ENCODE results near the gene MFF. TPM values are rescaled to one million over a fixed set of nuclear protein-coding genes. Genes with fewer than 3 reads are reported as not detected.

MFF gene
- total and polyA plus RNA-seq, 2 donors (not counting 3 experiments of a cell fraction or from before 2014, with no cell fraction given), result 36.3 to 65.1 TPM

DNA sequence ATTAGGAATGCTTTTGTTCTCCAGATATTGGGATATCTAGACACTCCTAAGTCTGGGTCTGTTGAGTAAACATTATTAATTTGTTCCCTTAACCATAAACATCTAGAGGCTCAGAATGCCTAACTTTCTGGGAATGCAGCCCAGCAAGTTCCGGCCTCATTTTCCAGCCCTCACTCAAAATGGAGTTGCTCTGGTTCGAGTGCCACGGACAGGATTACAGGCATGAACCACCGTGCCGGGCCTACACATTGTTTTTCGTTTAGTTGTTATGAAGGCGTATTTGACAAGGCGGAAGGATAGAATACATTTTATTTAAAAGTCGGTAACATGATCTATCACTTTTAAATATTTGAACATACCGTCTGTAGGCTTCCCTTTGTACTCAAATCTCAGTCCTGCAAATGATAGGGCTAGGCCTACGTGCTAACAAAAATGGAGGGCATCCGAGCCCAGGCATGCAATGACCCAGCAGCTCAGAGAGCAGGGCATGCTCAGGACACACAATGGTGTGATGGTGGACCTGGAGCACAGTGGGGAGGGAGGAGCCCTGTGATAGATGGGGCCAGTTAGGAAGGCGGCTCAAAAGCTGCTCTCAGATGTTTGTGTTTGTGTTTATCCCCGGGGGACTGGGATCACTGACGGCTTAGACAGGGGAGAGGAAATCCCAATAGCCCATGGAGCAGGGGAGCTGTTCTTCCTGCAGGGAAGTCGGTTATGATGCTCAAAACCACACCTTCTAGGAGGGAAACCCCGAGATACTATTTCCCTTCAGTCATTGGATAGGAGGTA is 65.6 kb downstream of the MFF start:
- H3K27me3 ChIP-seq (ENCODE audit: control insufficient read depth in 2 of 2, insufficient read depth in 2 of 2, low read length in 2 of 2), result no peaks in the 10 kb centered on the region
- no peaks in the 10 kb centered on the region for H3K9me1 ChIP-seq (replicated peaks; ENCODE audit: control insufficient read depth, extremely low read depth, insufficient read depth, low read length)
- FAIRE-seq (no peak), DNase-seq (ENCODE audit: low read depth, low spot score) (no peak)
- H3K36me3 ChIP-seq (ENCODE audit: control insufficient read depth in 2 of 2, extremely low read depth in 1 of 2, insufficient read depth in 2 of 2, low read length in 2 of 2), result no peaks in the 10 kb centered on the region
- intact Hi-C loops (cut with micrococcal nuclease) (no loop called here), dilution Hi-C loops (cut with MboI; ENCODE audit: extremely low pct_ligation_motif_present, low sequenced_read_pairs) (no loop called here)
- H3K79me2 ChIP-seq (ENCODE audit: control insufficient read depth, insufficient read depth, low read length), result no peaks in the 10 kb centered on the region
- no peak overlapping the region for H3K4me3 ChIP-seq (replicated peaks in 1 of 3; ENCODE audit: insufficient read depth in 1 of 3, low read depth in 1 of 3, low read length in 3 of 3)
- POLR2A ChIA-PET, result no interaction called here
- H3K4me1 ChIP-seq (ENCODE audit: control insufficient read depth, extremely low read depth, insufficient read depth, low read length), result no peaks in the 10 kb centered on the region
- H3K9me3 ChIP-seq (replicated peaks; ENCODE audit: control insufficient read depth, insufficient read depth, low read length), result no peaks in the 10 kb centered on the region
- no peak overlapping the region for H3K9ac ChIP-seq (replicated peaks; ENCODE audit: extremely low read depth, insufficient read depth, low read length)
- H4K20me1 ChIP-seq (replicated peaks; ENCODE audit: control insufficient read depth, extremely low read depth, insufficient read depth, low read length), result no peaks in the 10 kb centered on the region
- H3K4me2 ChIP-seq (ENCODE audit: insufficient read depth, low read length), result no peak overlapping the region
- CTCF ChIA-PET, result no interaction called here
- H3K27ac ChIP-seq (ENCODE audit: insufficient read depth, low read depth, low read length), result no peak overlapping the region
- no peak for TF ChIP-seq GATA2 (IDR thresholded peaks at IDR 0.05; ENCODE audit: insufficient read depth, insufficient read length, low read depth, low read length)
- TF ChIP-seq FOS (IDR thresholded peaks at IDR 0.05; ENCODE audit: borderline replicate concordance, insufficient read depth, low read length), result no peak
- no peak for TF ChIP-seq EZH2 (IDR thresholded peaks at IDR 0.05; ENCODE audit: borderline replicate concordance, low read depth, low read length, severe bottlenecking)
- TF ChIP-seq, protein P1, sequence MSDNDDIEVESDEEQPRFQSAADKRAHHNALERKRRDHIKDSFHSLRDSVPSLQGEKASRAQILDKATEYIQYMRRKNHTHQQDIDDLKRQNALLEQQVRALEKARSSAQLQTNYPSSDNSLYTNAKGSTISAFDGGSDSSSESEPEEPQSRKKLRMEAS (IDR thresholded peaks at IDR 0.05; ENCODE audit: insufficient read depth, insufficient read length), result no peak
- TF ChIP-seq JUN (IDR thresholded peaks at IDR 0.05; ENCODE audit: borderline replicate concordance, insufficient read depth, insufficient read length, low read depth), result no peak
- TF ChIP-seq POLR2AphosphoS5 (IDR thresholded peaks at IDR 0.05; ENCODE audit: insufficient read depth, low read depth, low read length), result no peak
- TF ChIP-seq MYC (IDR thresholded peaks at IDR 0.05; ENCODE audit: low read depth, low read length), result no peak
- TF ChIP-seq POLR2A (IDR thresholded peaks at IDR 0.05; ENCODE audit: low read depth, low read length), result no peak
- TF ChIP-seq, protein P2, sequence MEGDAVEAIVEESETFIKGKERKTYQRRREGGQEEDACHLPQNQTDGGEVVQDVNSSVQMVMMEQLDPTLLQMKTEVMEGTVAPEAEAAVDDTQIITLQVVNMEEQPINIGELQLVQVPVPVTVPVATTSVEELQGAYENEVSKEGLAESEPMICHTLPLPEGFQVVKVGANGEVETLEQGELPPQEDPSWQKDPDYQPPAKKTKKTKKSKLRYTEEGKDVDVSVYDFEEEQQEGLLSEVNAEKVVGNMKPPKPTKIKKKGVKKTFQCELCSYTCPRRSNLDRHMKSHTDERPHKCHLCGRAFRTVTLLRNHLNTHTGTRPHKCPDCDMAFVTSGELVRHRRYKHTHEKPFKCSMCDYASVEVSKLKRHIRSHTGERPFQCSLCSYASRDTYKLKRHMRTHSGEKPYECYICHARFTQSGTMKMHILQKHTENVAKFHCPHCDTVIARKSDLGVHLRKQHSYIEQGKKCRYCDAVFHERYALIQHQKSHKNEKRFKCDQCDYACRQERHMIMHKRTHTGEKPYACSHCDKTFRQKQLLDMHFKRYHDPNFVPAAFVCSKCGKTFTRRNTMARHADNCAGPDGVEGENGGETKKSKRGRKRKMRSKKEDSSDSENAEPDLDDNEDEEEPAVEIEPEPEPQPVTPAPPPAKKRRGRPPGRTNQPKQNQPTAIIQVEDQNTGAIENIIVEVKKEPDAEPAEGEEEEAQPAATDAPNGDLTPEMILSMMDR (IDR thresholded peaks at IDR 0.05; ENCODE audit: extremely low read depth in 1 of 2, insufficient read depth in 1 of 2, low read depth in 1 of 2, low read length in 2 of 2), result no peak
- no peak overlapping the region for H2AFZ ChIP-seq (ENCODE audit: low read depth, low read length)
- no TSS peak for BruUV-seq (replicated peaks)

Data from endothelial cell of umbilical vein (primary cell).